K562 (cell line): ENCODE results near the gene ALX3. TPM values are rescaled to one million over a fixed set of nuclear protein-coding genes. Genes with fewer than 3 reads are reported as not detected.

Source experiments
- ATAC-seq: fragments of 200-7000 bp; cut with Tn5 transposase; 3 replicates; pipeline ENCODE4 v1.9.1; 2020; ENCODE audit warnings: moderate library complexity
- BruUV-seq: library from RNA; stranded (reverse); fragments of 400-500 nt; replicated peaks from 2 replicates; lab custom pipeline; 2021; lab: Mats Ljungman, UMichigan
- CTCF ChIA-PET: fragments of 300-600 bp; formaldehyde crosslinking; extraction: SDS; loops from one replicate; lab custom pipeline; 2021; ENCODE audit warnings: low intra/inter-chr PET ratio; lab: Yijun Ruan, JAX
- POLR2A ChIA-PET: fragments of 300-600, 350-650 bp; sonication (Branson Sonifier 250); formaldehyde crosslinking; extraction: SDS; loops from one replicate; lab custom pipeline; 2021; ENCODE audit warnings: antibody characterized with exemption, inconsistent platforms; lab: Yijun Ruan, JAX
- DNase-seq, 4 experiments: peaks; one replicate each; pipeline versions ENCODE4 v3.0.0 to v3.0.0-alpha.2; 2011 to 2018; ENCODE audit warnings: low spot score in 3 of 4, mixed read lengths in 3 of 4; ENCODE audit errors: extremely low read depth in 1 of 4
- FAIRE-seq: peaks from 2 replicates; lab custom pipeline; 2011; peaks lifted over from hg19 to GRCh38; lab: Jason Lieb, UNC
- H2AFZ ChIP-seq: 2 replicates; pipeline ENCODE4 v1.6.0; 2011; ENCODE audit warnings: low read depth, low read length, control low read depth, inconsistent platforms
- H3K27ac ChIP-seq: fragments of 200-600 bp; 3 replicates; pipeline ENCODE4 v1.8.0; 2011; ENCODE audit warnings: low read depth, mild to moderate bottlenecking, control low read depth, inconsistent platforms, low read length, moderate library complexity, mixed read lengths; ENCODE audit errors: extremely low read depth
- H3K27me3 ChIP-seq, 2 experiments: fragments of 300-600 bp in 1 of 2; 2 replicates in 1 of 2; 3 replicates in 1 of 2; pipeline versions ENCODE4 v1.6.0 to v1.8.0; 2011; ENCODE audit warnings: inconsistent platforms in 2 of 2, low read length in 2 of 2, mild to moderate bottlenecking in 1 of 2, mixed read lengths in 1 of 2, moderate library complexity in 1 of 2; ENCODE audit not compliant: control insufficient read depth in 2 of 2, insufficient read depth in 2 of 2
- H3K36me3 ChIP-seq: fragments of 300-600 bp; 3 replicates; pipeline ENCODE4 v1.8.0; 2011; ENCODE audit warnings: mild to moderate bottlenecking, low read length, inconsistent platforms; ENCODE audit not compliant: control insufficient read depth, insufficient read depth
- H3K4me1 ChIP-seq, 2 experiments: fragments of 200-600 bp in 1 of 2; replicated peaks in 1 of 2; 2 replicates in 1 of 2; 3 replicates in 1 of 2; pipeline versions ENCODE4 v1.5.1 to v1.8.0; 2011; ENCODE audit warnings: inconsistent platforms in 2 of 2, low read length in 2 of 2, mild to moderate bottlenecking in 1 of 2, mixed read lengths in 1 of 2, moderate library complexity in 1 of 2; ENCODE audit not compliant: control insufficient read depth in 2 of 2, insufficient read depth in 2 of 2
- H3K4me2 ChIP-seq: 2 replicates; pipeline ENCODE4 v1.6.1; 2011; ENCODE audit warnings: low read length, control low read depth, inconsistent platforms, mixed read lengths; ENCODE audit not compliant: insufficient read depth
- H3K4me3 ChIP-seq: fragments of 200-600 bp; sonication (generic), shearing (Covaris generic); 2 replicates; pipeline ENCODE4 v1.5.1; 2016; ENCODE audit warnings: control low read depth, inconsistent platforms
- H3K79me2 ChIP-seq: fragments of 200-600 bp; 3 replicates; pipeline ENCODE4 v1.8.0; 2011; ENCODE audit warnings: low read length, inconsistent platforms; ENCODE audit not compliant: control insufficient read depth, insufficient read depth
- H3K9ac ChIP-seq, 2 experiments: 2 replicates each; pipeline versions ENCODE4 v1.6.0 to v1.6.1; 2011; ENCODE audit warnings: low read depth in 2 of 2, low read length in 2 of 2, control low read depth in 1 of 2, inconsistent platforms in 1 of 2, mild to moderate bottlenecking in 1 of 2, mixed read lengths in 1 of 2; ENCODE audit not compliant: insufficient read depth in 1 of 2
- H3K9me1 ChIP-seq: one replicate; pipeline ENCODE4 v1.6.0; 2011; ENCODE audit warnings: inconsistent platforms, mild to moderate bottlenecking, low read length, moderate library complexity; ENCODE audit not compliant: control insufficient read depth, insufficient read depth
- H3K9me3 ChIP-seq: replicated peaks from 2 replicates; pipeline ENCODE4 v1.5.1; 2011; ENCODE audit warnings: low read depth, low read length, inconsistent platforms; ENCODE audit not compliant: control insufficient read depth, insufficient read depth
- H4K20me1 ChIP-seq: replicated peaks from 2 replicates; pipeline ENCODE4 v1.6.1; 2011; ENCODE audit warnings: low read length, inconsistent platforms, mixed read lengths; ENCODE audit not compliant: control insufficient read depth, insufficient read depth
- EHMT2 ChIP-seq: fragments of 450-650 bp; IDR thresholded peaks from 2 replicates; pipeline ENCODE4 v1.6.1; 2018; ENCODE audit warnings: antibody characterized with exemption
- EP400 ChIP-seq: fragments of 450-650 bp; IDR thresholded peaks from 2 replicates; pipeline ENCODE4 v1.6.1; 2017; ENCODE audit warnings: antibody characterized with exemption, mild to moderate bottlenecking, moderate library complexity
- MAX ChIP-seq: sonication (generic); formaldehyde crosslinking; IDR thresholded peaks from 2 replicates; pipeline ENCODE4 v1.9.0; 2022; ENCODE audit warnings: mild to moderate bottlenecking, missing genetic modification reagents
- NCOA1 ChIP-seq: fragments of 450-650 bp; IDR thresholded peaks from 2 replicates; pipeline ENCODE4 v1.6.1; 2016; ENCODE audit warnings: low read depth
- ZNF146 ChIP-seq: IDR thresholded peaks from one replicate; pipeline ENCODE4 v1.6.1; 2018; ENCODE audit warnings: missing compliant biosample characterization; ENCODE audit not compliant: unreplicated experiment
- ZNF3 ChIP-seq: fragments of 250-450 bp; sonication (Bioruptor Pico); IDR thresholded peaks from 2 replicates; pipeline ENCODE4 v1.5.0; 2021; ENCODE audit warnings: mild to moderate bottlenecking, moderate library complexity
- ZNF518B ChIP-seq: fragments of 250-450 bp; sonication (Bioruptor Pico); IDR thresholded peaks from 2 replicates; pipeline ENCODE4 v1.5.0; 2021; ENCODE audit warnings: mild to moderate bottlenecking, moderate library complexity
- ZNF583 ChIP-seq: fragments of 250-450 bp; sonication (Bioruptor Pico); IDR thresholded peaks from 2 replicates; pipeline ENCODE4 v1.4.0; 2020
- ZZZ3 ChIP-seq: fragments of 450-650 bp; IDR thresholded peaks from 2 replicates; pipeline ENCODE4 v1.6.1; 2016; ENCODE audit warnings: antibody characterized with exemption, mild to moderate bottlenecking, moderate library complexity
- WGBS: fragments of 100-300 bp; shearing (Covaris generic); methylation state at CpG from one replicate; pipeline ENCODE4 v1.1.6; 2016; ENCODE audit warnings: low coverage, mixed read lengths; ENCODE audit not compliant: insufficient coverage; ENCODE audit errors: missing lambda C conversion rate; 5-methylcytosine and 5-hydroxymethylcytosine counted together
- in situ Hi-C: fragments of 300-500 bp; cut with MboI; formaldehyde crosslinking; loops from 4 replicates; pipeline ENCODE4 v1.15.0; 2018; ENCODE audit warnings: inconsistent platforms, mixed read lengths
- intact Hi-C: fragments of 100-400 bp; cut with micrococcal nuclease; formaldehyde crosslinking; loops from 2 replicates; pipeline ENCODE4 v1.14.2; 2022
- polyA plus RNA-seq, 8 experiments: library from polyadenylated mRNA; depleted of rRNA in 4 of 8; stranded (reverse) in 5 of 8; unstranded in 3 of 8; fragments of >200 nt; fragmentation: Nextera tagmentation in 2 of 8; fragmentation: Illumina TruSeq in 1 of 8; extraction: Ambion mirVana in 2 of 8; extraction: Trizol in 1 of 8; gene quantifications; 2 replicates each; pipeline versions ENCODE4 v1.2.1 to v1.2.3, GENCODE V29; 2011 to 2014; ENCODE audit warnings: inconsistent platforms in 1 of 8, missing spikeins in 1 of 8
- total RNA-seq, 7 experiments: library from RNA; depleted of rRNA in 6 of 7; stranded (reverse); fragments of >200 nt in 6 of 7; fragmentation: Illumina TruSeq in 2 of 7; extraction: Trizol in 2 of 7; gene quantifications; 2 replicates each; pipeline versions ENCODE4 v1.2.1 to v1.2.3, GENCODE V29; 2011 to 2021; ENCODE audit warnings: low replicate concordance in 1 of 7

The ALX3 gene
- total and polyA plus RNA-seq, 9 of the 15 experiments (the other 6 are each of a cell fraction or from before 2014, with no cell fraction given), result not detected

- in situ Hi-C loops (no loop called here), intact Hi-C loops (no loop called here)
- Histone ChIP-seq H3K9me3 (no peaks in the 10 kb centered on the region), H4K20me1 (peaks cover 10% of the 10 kb centered on the region), H3K9me1 (peaks cover 9% of the 10 kb centered on the region), H3K4me3 (no peak overlapping the region), H3K36me3 (peaks cover 1% of the 10 kb centered on the region; the same call in 2 of the 3 replicates), H3K27ac (no peak overlapping the region), H3K4me1 (peaks cover 16 to 19% of the 10 kb centered on the region in 2 experiments), H3K27me3 (peaks cover 0 to 11% of the 10 kb centered on the region in 2 experiments; a peak in 2 of 5 replicates), H3K79me2 (no peaks in the 10 kb centered on the region), H2AFZ (no peak overlapping the region), H3K9ac (no peak overlapping the region), H3K4me2 (no peak overlapping the region)
- ATAC-seq, result no peak
- TF ChIP-seq EHMT2 (no peak), EP400 (no peak), MAX (CRISPR knock-in tag) (no peak), NCOA1 (no peak), ZNF518B (CRISPR knock-in tag) (no peak), ZNF583 (CRISPR knock-in tag) (no peak), ZZZ3 (no peak), ZNF3 (no peak), ZNF146 (no peak)
- BruUV-seq, result no TSS peak
- DNase-seq, result no peak
- ChIA-PET POLR2A (interaction anchor here (1.4 kb wide), 1 partner anchor 11 kb away, joined by 3 read pairs; no protein-coding TSS in a partner anchor), CTCF (no interaction called here)
- FAIRE-seq, result no peak
- WGBS, result 21% methylated on average over 4 of the region's 4 CpGs
Observed at GRCh38 chr1:110063781-110064180, 6.7 kb downstream of the ALX3 start.
